ENCODE data around the gene RUNX1. TPM values are rescaled to one million over a fixed set of nuclear protein-coding genes. Genes with fewer than 3 reads are reported as not detected.

The RUNX1 gene
- total RNA-seq, 1 donor = 40.9 TPM

- H4K20me1 ChIP-seq (ENCODE audit: insufficient read depth, low read length) = peaks cover 66% of the 10 kb centered on the region
- DNase-seq (ENCODE audit: insufficient read length, low spot score, missing footprints) = no peak
- H3K4me2 ChIP-seq (ENCODE audit: insufficient read depth, low read length) = peak overlapping the region; percentile 36
- no peaks in the 10 kb centered on the region for H3K27me3 ChIP-seq (ENCODE audit: insufficient read depth, low read length)
- no peak for TF ChIP-seq CTCF (IDR thresholded peaks at IDR 0.05; ENCODE audit: extremely low read depth, low read depth, low read length)
- no peak overlapping the region for H2AFZ ChIP-seq (ENCODE audit: low read length)
- peaks cover 88% of the 10 kb centered on the region for H3K36me3 ChIP-seq (ENCODE audit: insufficient read depth, low read length)
- H3K27ac ChIP-seq (ENCODE audit: low read depth, low read length) = peak overlapping the region; percentile 60
- peaks cover 98% of the 10 kb centered on the region for H3K79me2 ChIP-seq (ENCODE audit: insufficient read depth, low read length)
- H3K4me1 ChIP-seq (ENCODE audit: insufficient read depth, low read length) = peaks cover 44% of the 10 kb centered on the region
- H3K4me3 ChIP-seq (ENCODE audit: insufficient read depth, low read length) = no peak overlapping the region
- H3K9me3 ChIP-seq (ENCODE audit: low read depth, low read length) = no peaks in the 10 kb centered on the region
Observed at GRCh38 chr21:34874684-34875513, 174.2 kb downstream of the RUNX1 start.

- no peaks in the 10 kb centered on the region for H3K27me3 ChIP-seq (ENCODE audit: insufficient read depth, low read length)
- peaks cover 91% of the 10 kb centered on the region for H3K36me3 ChIP-seq (ENCODE audit: insufficient read depth, low read length)
- H3K4me3 ChIP-seq (ENCODE audit: insufficient read depth, low read length) = no peak overlapping the region
- H4K20me1 ChIP-seq (ENCODE audit: insufficient read depth, low read length) = peaks cover 90% of the 10 kb centered on the region
- no peak for TF ChIP-seq CTCF (IDR thresholded peaks at IDR 0.05; ENCODE audit: extremely low read depth, low read depth, low read length)
- peaks cover 17% of the 10 kb centered on the region for H3K4me1 ChIP-seq (ENCODE audit: insufficient read depth, low read length)
- no peak for DNase-seq (ENCODE audit: insufficient read length, low spot score, missing footprints)
- H3K4me2 ChIP-seq (ENCODE audit: insufficient read depth, low read length) = no peak overlapping the region
- H3K79me2 ChIP-seq (ENCODE audit: insufficient read depth, low read length) = peaks cover 99% of the 10 kb centered on the region
- H3K9me3 ChIP-seq (ENCODE audit: low read depth, low read length) = no peaks in the 10 kb centered on the region
- H3K27ac ChIP-seq (ENCODE audit: low read depth, low read length) = no peak overlapping the region
- no peak overlapping the region for H2AFZ ChIP-seq (ENCODE audit: low read length)
Observed at GRCh38 chr21:34871026-34871908, 177.8 kb downstream of the RUNX1 start.

GRCh38 chr21:34870246-34870645, 178.9 kb downstream of the RUNX1 start:
- Histone ChIP-seq H2AFZ (ENCODE audit: low read length) (no peak overlapping the region), H3K9me3 (ENCODE audit: low read depth, low read length) (no peaks in the 10 kb centered on the region), H3K79me2 (ENCODE audit: insufficient read depth, low read length) (peaks cover 99% of the 10 kb centered on the region), H3K4me1 (ENCODE audit: insufficient read depth, low read length) (peaks cover 12% of the 10 kb centered on the region), H3K36me3 (ENCODE audit: insufficient read depth, low read length) (peaks cover 91% of the 10 kb centered on the region), H3K4me3 (ENCODE audit: insufficient read depth, low read length) (no peak overlapping the region), H3K27me3 (ENCODE audit: insufficient read depth, low read length) (no peaks in the 10 kb centered on the region), H3K27ac (ENCODE audit: low read depth, low read length) (peak overlapping the region; percentile 11), H3K4me2 (ENCODE audit: insufficient read depth, low read length) (no peak overlapping the region), H4K20me1 (ENCODE audit: insufficient read depth, low read length) (peaks cover 90% of the 10 kb centered on the region)
- no peak for DNase-seq (ENCODE audit: insufficient read length, low spot score, missing footprints)
- no peak for TF ChIP-seq CTCF (IDR thresholded peaks at IDR 0.05; ENCODE audit: extremely low read depth, low read depth, low read length)

GRCh38 chr21:34869545-34869944, 179.6 kb downstream of the RUNX1 start:
- H3K9me3 ChIP-seq (ENCODE audit: low read depth, low read length) = no peaks in the 10 kb centered on the region
- TF ChIP-seq CTCF (IDR thresholded peaks at IDR 0.05; ENCODE audit: extremely low read depth, low read depth, low read length) = no peak
- no peak overlapping the region for H2AFZ ChIP-seq (ENCODE audit: low read length)
- H3K4me3 ChIP-seq (ENCODE audit: insufficient read depth, low read length) = no peak overlapping the region
- peaks cover 7% of the 10 kb centered on the region for H3K4me1 ChIP-seq (ENCODE audit: insufficient read depth, low read length)
- H3K36me3 ChIP-seq (ENCODE audit: insufficient read depth, low read length) = peaks cover 92% of the 10 kb centered on the region
- peak overlapping the region; percentile 11 for H3K27ac ChIP-seq (ENCODE audit: low read depth, low read length)
- H3K4me2 ChIP-seq (ENCODE audit: insufficient read depth, low read length) = no peak overlapping the region
- H4K20me1 ChIP-seq (ENCODE audit: insufficient read depth, low read length) = peaks cover 90% of the 10 kb centered on the region
- no peaks in the 10 kb centered on the region for H3K27me3 ChIP-seq (ENCODE audit: insufficient read depth, low read length)
- no peak for DNase-seq (ENCODE audit: insufficient read length, low spot score, missing footprints)
- H3K79me2 ChIP-seq (ENCODE audit: insufficient read depth, low read length) = peaks cover 99% of the 10 kb centered on the region

Data from osteoblast (primary cell).